Esophagus muscularis mucosa (tissue), 4 donors: ENCODE data around the gene TAF5. TPM values are rescaled to one million over a fixed set of nuclear protein-coding genes. Genes with fewer than 3 reads are reported as not detected.
"Not testable (repeated sequence)": the region's sequence is repeated elsewhere in the genome, so short reads cannot be mapped to it uniquely, and the experiment has no call there.

Experiments used
- DNase-seq: peaks from one replicate; pipeline ENCODE4 v3.0.0-alpha.2; 2017; ENCODE audit errors: extremely low spot score
- H3K27ac ChIP-seq, 4 donors: fragments of 200-600 bp; sonication (generic); replicated peaks in 1 of 4; 1 replicate in 3 of 4; 2 replicates in 1 of 4; pipeline ENCODE4 v1.5.1; 2016 to 2019; ENCODE audit warnings: mild to moderate bottlenecking in 1 of 4
- H3K27me3 ChIP-seq, 4 donors: fragments of 200-600 bp; sonication (generic); one replicate each; pipeline versions ENCODE4 v1.5.1 to v1.6.0; 2016 to 2019
- H3K36me3 ChIP-seq, 4 donors: fragments of 200-600 bp; sonication (generic); one replicate each; pipeline ENCODE4 v1.5.1; 2016 to 2019
- H3K4me1 ChIP-seq, 4 donors: fragments of 200-600 bp; sonication (generic); one replicate each; pipeline ENCODE4 v1.5.1; 2016 to 2019
- H3K4me3 ChIP-seq, 4 donors: fragments of 200-600 bp; sonication (generic); 1 replicate in 2 of 4; 2 replicates in 2 of 4; pipeline ENCODE4 v1.5.1; 2016 to 2019; ENCODE audit warnings: mild to moderate bottlenecking in 4 of 4, moderate library complexity in 1 of 4
- H3K9me3 ChIP-seq, 4 donors: fragments of 200-600 bp; sonication (generic); 1 replicate in 3 of 4; 2 replicates in 1 of 4; pipeline ENCODE4 v1.5.1; 2016 to 2019
- EP300 ChIP-seq: sonication (generic); formaldehyde crosslinking; IDR thresholded peaks from one replicate; pipeline ENCODE4 v1.6.1; 2017; ENCODE audit warnings: antibody characterized with exemption
- POLR2A ChIP-seq: fragments of 450-650 bp; IDR thresholded peaks from one replicate; pipeline ENCODE4 v1.6.1; 2017; ENCODE audit warnings: antibody characterized with exemption, moderate library complexity, mild to moderate bottlenecking, low read depth
- POLR2AphosphoS5 ChIP-seq, 2 donors: sonication (generic); formaldehyde crosslinking; IDR thresholded peaks; one replicate each; pipeline ENCODE4 v1.6.1; 2017; ENCODE audit warnings: antibody characterized with exemption in 2 of 2
- WGBS: methylation state at CpG from one replicate; pipeline ENCODE4 v1.1.5; 2018; 5-methylcytosine and 5-hydroxymethylcytosine counted together
- intact Hi-C: fragments of 100-400 bp; cut with DNase I; formaldehyde crosslinking; loops from one replicate; pipeline ENCODE4 v1.15.1; 2023
- total RNA-seq, 4 donors: library from RNA; depleted of rRNA; stranded (reverse); fragments of >200 nt; gene quantifications; one replicate each; pipeline versions ENCODE4 v1.1.0 to v1.2.1, GENCODE V29; 2016
- TF ChIP-seq, protein P1 (sequence below), 3 experiments: fragments of 200-600 bp in 2 of 3; fragments of 450-650 bp in 1 of 3; sonication (generic) in 2 of 3; IDR thresholded peaks; one replicate each; pipeline ENCODE4 v1.5.1; 2017 to 2019; ENCODE audit warnings: antibody characterized with exemption in 3 of 3, mild to moderate bottlenecking in 2 of 3, moderate library complexity in 1 of 3

The TAF5 gene
- total RNA-seq, 4 donors from 2014 or later = 2.3 to 7.4 (median 4.5) TPM

DNA sequence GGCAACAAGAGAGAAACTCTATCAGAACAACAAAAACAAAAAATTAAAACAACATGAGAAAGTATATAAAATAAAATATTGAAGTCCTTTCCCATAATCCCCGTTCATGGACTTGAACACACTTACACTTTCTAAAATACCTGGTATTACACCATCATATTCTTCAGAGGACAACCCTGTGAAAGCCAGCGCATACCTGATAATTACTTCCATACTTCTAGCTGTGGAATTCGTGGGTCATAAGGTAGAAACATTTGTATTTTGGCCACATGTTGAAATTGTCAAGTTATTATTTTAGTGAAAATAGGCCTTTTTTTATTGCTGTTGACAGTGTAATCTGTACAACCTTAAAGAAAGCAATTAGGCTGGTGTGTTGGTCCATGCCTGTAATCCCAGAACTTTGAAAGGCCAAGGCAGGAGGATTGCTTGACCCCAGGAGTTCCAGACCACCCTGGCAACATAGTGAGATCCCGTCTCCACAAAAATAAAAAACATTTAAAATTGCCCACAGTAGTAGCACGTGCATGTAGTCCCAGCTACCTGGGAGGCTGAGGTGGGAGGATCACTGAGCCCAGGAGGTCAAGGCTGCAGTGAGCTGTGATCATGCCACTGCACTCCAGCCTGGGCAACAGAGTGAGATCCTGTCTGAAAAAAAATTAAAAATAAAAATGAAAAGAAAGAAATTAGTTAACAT lies 11.7 kb upstream of the TAF5 start:
- WGBS = 85% methylated on average over 5 of the region's 5 CpGs
- TF ChIP-seq POLR2AphosphoS5 (IDR thresholded peaks at IDR 0.05) (no peak), EP300 (no peak), POLR2A (no peak)
- TF ChIP-seq, protein P1, sequence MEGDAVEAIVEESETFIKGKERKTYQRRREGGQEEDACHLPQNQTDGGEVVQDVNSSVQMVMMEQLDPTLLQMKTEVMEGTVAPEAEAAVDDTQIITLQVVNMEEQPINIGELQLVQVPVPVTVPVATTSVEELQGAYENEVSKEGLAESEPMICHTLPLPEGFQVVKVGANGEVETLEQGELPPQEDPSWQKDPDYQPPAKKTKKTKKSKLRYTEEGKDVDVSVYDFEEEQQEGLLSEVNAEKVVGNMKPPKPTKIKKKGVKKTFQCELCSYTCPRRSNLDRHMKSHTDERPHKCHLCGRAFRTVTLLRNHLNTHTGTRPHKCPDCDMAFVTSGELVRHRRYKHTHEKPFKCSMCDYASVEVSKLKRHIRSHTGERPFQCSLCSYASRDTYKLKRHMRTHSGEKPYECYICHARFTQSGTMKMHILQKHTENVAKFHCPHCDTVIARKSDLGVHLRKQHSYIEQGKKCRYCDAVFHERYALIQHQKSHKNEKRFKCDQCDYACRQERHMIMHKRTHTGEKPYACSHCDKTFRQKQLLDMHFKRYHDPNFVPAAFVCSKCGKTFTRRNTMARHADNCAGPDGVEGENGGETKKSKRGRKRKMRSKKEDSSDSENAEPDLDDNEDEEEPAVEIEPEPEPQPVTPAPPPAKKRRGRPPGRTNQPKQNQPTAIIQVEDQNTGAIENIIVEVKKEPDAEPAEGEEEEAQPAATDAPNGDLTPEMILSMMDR (IDR thresholded peaks at IDR 0.05) = no peak
- Histone ChIP-seq H3K27ac (no peak overlapping the region), H3K4me3 (no peak overlapping the region), H3K4me1 (peaks cover 5 to 8% (median 6%) of the 10 kb centered on the region in 4 donors), H3K27me3 (no peaks in the 10 kb centered on the region), H3K9me3 (no peaks in the 10 kb centered on the region), H3K36me3 (no peaks in the 10 kb centered on the region)
- DNase-seq = no peak
- intact Hi-C loops = no loop called here

DNA sequence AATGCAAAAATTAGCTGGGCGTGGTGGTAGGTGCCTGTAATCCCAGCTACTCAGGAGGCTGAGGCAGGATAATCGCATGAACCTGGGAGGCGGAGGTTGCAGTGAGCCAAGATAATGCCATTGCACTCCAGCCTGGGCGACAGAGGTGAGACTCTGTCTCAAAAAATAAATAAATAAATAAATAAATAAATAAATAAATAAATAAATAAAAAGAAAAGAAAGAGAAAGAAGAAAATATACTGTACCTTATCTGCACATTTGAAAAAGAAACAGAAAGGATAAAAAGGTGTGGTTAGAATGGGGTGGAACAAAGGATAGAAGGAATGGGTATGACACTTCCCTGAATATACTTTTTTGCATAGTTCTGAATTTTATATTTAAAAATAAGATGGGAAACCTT lies 8.3 kb upstream of the TAF5 start:
- intact Hi-C loops, H3K4me3 ChIP-seq, H3K27ac ChIP-seq, DNase-seq, H3K9me3 ChIP-seq, H3K4me1 ChIP-seq, H3K27me3 ChIP-seq, H3K36me3 ChIP-seq: not testable (repeated sequence)
- WGBS = 99% methylated on average over 4 of the region's 4 CpGs

DNA sequence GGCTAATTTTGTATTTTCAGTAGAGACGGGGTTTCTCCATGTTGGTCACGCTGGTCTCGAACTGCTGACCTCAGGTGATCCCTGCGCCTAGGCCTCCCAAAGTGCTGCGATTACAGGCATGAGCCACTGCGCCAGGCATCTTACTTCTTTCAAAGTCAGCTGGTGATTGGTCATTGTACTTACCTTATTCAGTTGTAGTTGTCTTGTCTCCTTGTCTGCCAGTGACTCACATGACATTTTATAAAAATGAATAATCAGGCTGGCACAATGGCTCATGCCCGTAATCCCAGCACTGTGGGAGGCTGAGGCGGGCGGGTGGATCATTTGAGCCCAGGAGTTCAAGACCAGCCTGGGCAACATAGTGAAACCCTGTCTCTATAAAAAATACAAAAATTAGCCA lies 7.0 kb upstream of the TAF5 start:
- H3K27ac ChIP-seq, H3K4me1 ChIP-seq, H3K27me3 ChIP-seq, DNase-seq, H3K4me3 ChIP-seq, H3K9me3 ChIP-seq, H3K36me3 ChIP-seq: not testable (repeated sequence)
- 89% methylated on average over 9 of the region's 9 CpGs for WGBS
- intact Hi-C loops = loop anchor here (5.0 kb wide), 1 partner anchor 37 kb away; the partner anchor contains the start of genes ATP5MK and PDCD11

DNA sequence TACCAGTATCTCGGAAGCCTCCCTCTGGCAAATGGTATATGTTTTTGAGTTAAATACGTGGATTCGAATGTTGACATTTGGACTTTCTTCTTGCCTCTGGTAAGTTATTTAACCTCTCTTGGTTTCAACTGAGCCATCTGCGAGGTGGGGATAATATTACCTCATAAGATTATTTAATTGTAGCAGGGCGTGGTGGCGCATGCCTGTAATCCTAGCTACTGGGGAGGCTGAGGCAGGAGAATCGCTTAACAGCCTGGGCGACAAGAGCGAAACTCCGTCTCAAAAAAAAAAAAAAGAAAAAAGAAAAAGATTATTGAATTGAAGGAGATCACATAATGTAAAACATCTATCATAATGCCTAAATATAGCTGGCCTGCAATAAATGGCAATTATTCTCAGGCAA lies 396 bp upstream of the TAF5 start:
- H3K4me1 ChIP-seq = peaks cover 10 to 33% (median 21%) of the 10 kb centered on the region in 4 donors
- H3K4me3 ChIP-seq = peak overlapping the region; percentile 80 to 98 (median 88)
- no peaks in the 10 kb centered on the region for H3K36me3 ChIP-seq
- no peaks in the 10 kb centered on the region for H3K9me3 ChIP-seq
- intact Hi-C loops = no loop called here
- 57% methylated on average over 10 of the region's 10 CpGs for WGBS
- peak overlapping the region; percentile 88 to 92 (median 90) for H3K27ac ChIP-seq
- DNase-seq = no peak
- no peaks in the 10 kb centered on the region for H3K27me3 ChIP-seq
- TF ChIP-seq POLR2A (no peak), EP300 (no peak), POLR2AphosphoS5 (IDR thresholded peaks at IDR 0.05) (no peak)
- TF ChIP-seq, protein P1 (IDR thresholded peaks at IDR 0.05) = no peak

DNA sequence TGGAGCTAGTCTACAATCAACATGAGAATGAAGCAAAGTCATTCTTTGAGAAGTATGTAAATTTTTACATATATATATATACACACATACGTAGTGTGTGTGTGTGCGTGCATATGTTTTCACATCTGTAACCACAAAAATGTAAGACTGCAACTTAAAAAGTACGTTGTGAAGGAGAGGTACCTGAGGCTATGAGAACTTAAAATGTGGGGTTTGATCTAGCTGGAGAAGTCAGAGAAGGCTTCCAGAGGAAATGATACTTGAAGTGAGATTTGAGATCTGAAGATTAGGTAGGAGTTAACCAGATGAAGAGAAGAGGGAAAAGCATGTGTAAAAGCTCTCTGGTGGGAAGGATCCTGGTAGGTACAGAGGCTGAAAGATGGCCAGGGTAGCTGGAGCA lies 5.8 kb downstream of the TAF5 start:
- no peak overlapping the region for H3K4me3 ChIP-seq
- no peak for TF ChIP-seq POLR2AphosphoS5 (IDR thresholded peaks at IDR 0.05)
- TF ChIP-seq, protein P1 (IDR thresholded peaks at IDR 0.05) = no peak
- TF ChIP-seq POLR2A = no peak
- TF ChIP-seq EP300 = no peak
- no peaks in the 10 kb centered on the region for H3K27me3 ChIP-seq
- no peak for DNase-seq
- intact Hi-C loops = no loop called here
- WGBS = 92% methylated on average over 3 of the region's 3 CpGs
- peaks cover 13 to 52% (median 48%) of the 10 kb centered on the region in 4 donors for H3K36me3 ChIP-seq
- H3K4me1 ChIP-seq = peaks cover 10 to 33% (median 19%) of the 10 kb centered on the region in 4 donors
- H3K27ac ChIP-seq = no peak overlapping the region
- no peaks in the 10 kb centered on the region for H3K9me3 ChIP-seq

DNA sequence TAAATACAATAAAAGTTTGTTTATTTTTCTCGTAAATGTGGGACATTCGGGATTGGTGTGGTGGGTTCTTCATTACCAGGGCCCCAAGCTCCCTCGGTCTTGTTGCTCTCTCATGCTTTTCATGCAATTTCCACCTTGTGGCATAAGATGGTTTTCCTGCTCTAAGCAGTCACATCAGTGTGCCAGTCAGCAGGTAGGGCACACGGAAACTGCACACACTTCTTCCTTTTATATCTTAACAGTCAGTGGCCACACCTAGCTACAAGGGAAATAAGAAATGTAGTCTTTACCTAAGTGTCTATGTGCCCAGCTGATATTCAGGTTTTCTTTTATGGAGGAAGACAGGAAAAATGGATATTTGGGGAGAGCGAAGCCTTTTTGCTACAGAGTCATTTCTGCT lies 6.5 kb downstream of the TAF5 start:
- no peaks in the 10 kb centered on the region for H3K9me3 ChIP-seq
- peaks cover 4 to 25% (median 13%) of the 10 kb centered on the region in 4 donors for H3K4me1 ChIP-seq
- no peak for DNase-seq
- WGBS = 98% methylated on average over 5 of the region's 5 CpGs
- H3K27me3 ChIP-seq = no peaks in the 10 kb centered on the region
- no peak for TF ChIP-seq POLR2AphosphoS5 (IDR thresholded peaks at IDR 0.05)
- no peak for TF ChIP-seq EP300
- TF ChIP-seq, protein P1 (IDR thresholded peaks at IDR 0.05) = no peak
- no peak for TF ChIP-seq POLR2A
- H3K36me3 ChIP-seq = peaks cover 20 to 59% (median 54%) of the 10 kb centered on the region in 4 donors
- no peak overlapping the region for H3K27ac ChIP-seq
- no peak overlapping the region for H3K4me3 ChIP-seq
- intact Hi-C loops = no loop called here
